Measurements from ENCODE around the gene MYLK. TPM values are rescaled to one million over a fixed set of nuclear protein-coding genes. Genes with fewer than 3 reads are reported as not detected.

Gene MYLK
- total RNA-seq, 2 donors from 2014 or later: 4.7 to 6.6 TPM

- Histone ChIP-seq H3K9ac (ENCODE audit: extremely low read depth, low read length, poor library complexity, severe bottlenecking) (no peak overlapping the region), H3K9me3 (ENCODE audit: control insufficient read depth, low read length) (no peaks in the 10 kb centered on the region), H3K4me3 (ENCODE audit: low read length) (no peak overlapping the region), H3K27ac (ENCODE audit: low read depth, low read length) (no peak overlapping the region), H3K27me3 (ENCODE audit: control insufficient read depth, insufficient read depth, low read length, poor library complexity, severe bottlenecking) (peaks cover 8% of the 10 kb centered on the region), H3K36me3 (ENCODE audit: control insufficient read depth, insufficient read depth, low read length) (no peaks in the 10 kb centered on the region), H3K4me1 (ENCODE audit: control insufficient read depth, insufficient read depth, low read length) (peaks cover 11% of the 10 kb centered on the region)
- no peak for TF ChIP-seq CTCF (conservative IDR thresholded peaks at IDR 0.05)
- Mint-ChIP-seq H3K36me3 (ENCODE audit: low read depth) (no peaks in the 10 kb centered on the region), H3K4me3 (no peak overlapping the region), H3K27me3 (ENCODE audit: insufficient read depth) (no peaks in the 10 kb centered on the region), H3K4me1 (peaks cover 26% of the 10 kb centered on the region), H3K9me3 (no peaks in the 10 kb centered on the region), H3K27ac (no peak overlapping the region)
- WGBS, 2 experiments (ENCODE audit: insufficient coverage in 1 of 2, insufficient read length in 1 of 2): 87% methylated on average over 2 of the region's 2 CpGs; no CpG with 5 or more reads in 1 of the 2 experiments
- no peak for DNase-seq
These were observed 78.6 kb downstream of the MYLK start for GRCh38 chr3:123805504-123805903.

- no peaks in the 10 kb centered on the region for H3K9me3 ChIP-seq (ENCODE audit: control insufficient read depth, low read length)
- no peak for DNase-seq
- WGBS, 2 experiments (ENCODE audit: insufficient coverage in 1 of 2, insufficient read length in 1 of 2): 92 to 93% methylated on average over 2 to 7 of the region's 7 CpGs
- H3K36me3 ChIP-seq (ENCODE audit: control insufficient read depth, insufficient read depth, low read length): no peaks in the 10 kb centered on the region
- no peak overlapping the region for H3K9ac ChIP-seq (ENCODE audit: extremely low read depth, low read length, poor library complexity, severe bottlenecking)
- Mint-ChIP-seq H3K4me3 (no peak overlapping the region), H3K9me3 (no peaks in the 10 kb centered on the region), H3K27ac (no peak overlapping the region), H3K27me3 (ENCODE audit: insufficient read depth) (no peaks in the 10 kb centered on the region), H3K36me3 (ENCODE audit: low read depth) (no peaks in the 10 kb centered on the region), H3K4me1 (peaks cover 30% of the 10 kb centered on the region)
- H3K27ac ChIP-seq (ENCODE audit: low read depth, low read length): no peak overlapping the region
- H3K4me3 ChIP-seq (ENCODE audit: low read length): no peak overlapping the region
- H3K27me3 ChIP-seq (ENCODE audit: control insufficient read depth, insufficient read depth, low read length, poor library complexity, severe bottlenecking): peaks cover 12% of the 10 kb centered on the region
- peaks cover 12% of the 10 kb centered on the region for H3K4me1 ChIP-seq (ENCODE audit: control insufficient read depth, insufficient read depth, low read length)
- TF ChIP-seq CTCF (conservative IDR thresholded peaks at IDR 0.05): no peak
These were observed 79.0 kb downstream of the MYLK start for GRCh38 chr3:123805101-123805500.

GRCh38 chr3:123804676-123805075 is 79.5 kb downstream of the MYLK start:
- 86 to 90% methylated on average over 2 to 3 of the region's 3 CpGs for WGBS, 2 experiments (ENCODE audit: insufficient coverage in 1 of 2, insufficient read length in 1 of 2)
- H3K4me3 Mint-ChIP-seq: no peak overlapping the region

More at GRCh38 chr3:123804676-123805075, 79.5 kb downstream of the MYLK start:
- peaks cover 15% of the 10 kb centered on the region for H3K4me1 ChIP-seq (ENCODE audit: control insufficient read depth, insufficient read depth, low read length)
- H3K27ac ChIP-seq (ENCODE audit: low read depth, low read length): no peak overlapping the region
- H3K27ac Mint-ChIP-seq: peak overlapping the region; percentile 41
- no peak for TF ChIP-seq CTCF (conservative IDR thresholded peaks at IDR 0.05)
- no peaks in the 10 kb centered on the region for H3K9me3 Mint-ChIP-seq
- no peak overlapping the region for H3K4me3 ChIP-seq (ENCODE audit: low read length)
- H3K9me3 ChIP-seq (ENCODE audit: control insufficient read depth, low read length): no peaks in the 10 kb centered on the region
- H3K9ac ChIP-seq (ENCODE audit: extremely low read depth, low read length, poor library complexity, severe bottlenecking): no peak overlapping the region
- no peak for DNase-seq
- peaks cover 34% of the 10 kb centered on the region for H3K4me1 Mint-ChIP-seq
- no peaks in the 10 kb centered on the region for H3K36me3 ChIP-seq (ENCODE audit: control insufficient read depth, insufficient read depth, low read length)
- H3K27me3 ChIP-seq (ENCODE audit: control insufficient read depth, insufficient read depth, low read length, poor library complexity, severe bottlenecking): peaks cover 16% of the 10 kb centered on the region
- no peaks in the 10 kb centered on the region for H3K36me3 Mint-ChIP-seq (ENCODE audit: low read depth)
- H3K27me3 Mint-ChIP-seq (ENCODE audit: insufficient read depth): no peaks in the 10 kb centered on the region

Measured in endodermal cell (in vitro differentiated cells).